ENCODE results near the gene NRARP. TPM values are rescaled to one million over a fixed set of nuclear protein-coding genes. Genes with fewer than 3 reads are reported as not detected.
A peak's percentile ranks its signal among the peaks of the same experiment; 100 is the strongest.

Gene NRARP
- total RNA-seq, 2 experiments from 2014 or later, result 3.3 to 4.4 TPM

DNA sequence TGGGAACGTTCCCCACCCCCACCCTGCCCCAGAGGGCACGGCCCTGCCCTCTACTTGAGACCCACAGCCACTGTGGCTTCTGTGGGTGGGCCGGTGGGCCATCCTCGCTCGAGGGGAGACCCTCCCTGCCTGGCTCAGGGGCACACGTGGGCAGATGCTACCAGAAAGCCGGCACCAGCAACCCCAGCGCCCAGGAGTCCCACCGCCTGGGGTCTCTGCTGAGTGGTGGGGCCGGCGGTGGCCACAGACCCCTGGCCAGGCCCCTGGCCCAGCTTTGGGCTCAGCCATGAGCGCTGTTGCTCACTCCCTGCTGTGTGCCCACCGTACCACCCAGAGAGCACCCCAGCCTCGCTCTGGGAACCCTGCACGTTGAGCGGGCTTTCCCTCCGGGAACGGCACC, 16.5 kb upstream of the NRARP start:
- intact Hi-C loops (cut with micrococcal nuclease), result no loop called here
- H3K36me3 Mint-ChIP-seq (ENCODE audit: low read depth), result no peaks in the 10 kb centered on the region
- ChIA-PET POLR2A (interaction anchor here (0.8 kb wide), 1 partner anchor 275 kb away, joined by 3 read pairs; no protein-coding TSS in a partner anchor), CTCF (interaction anchor here (0.9 kb wide), 1 partner anchor 32 kb away, joined by 3 read pairs; no protein-coding TSS in a partner anchor)
- no peaks in the 10 kb centered on the region for H3K9me3 Mint-ChIP-seq
- DNase-seq (no peak), ATAC-seq (no peak)
- H3K27me3 Mint-ChIP-seq, result no peaks in the 10 kb centered on the region
- H3K4me1 Mint-ChIP-seq (ENCODE audit: low read depth), result peaks cover 5% of the 10 kb centered on the region
- H3K27ac Mint-ChIP-seq, result no peak overlapping the region
- TF ChIP-seq, protein P1, sequence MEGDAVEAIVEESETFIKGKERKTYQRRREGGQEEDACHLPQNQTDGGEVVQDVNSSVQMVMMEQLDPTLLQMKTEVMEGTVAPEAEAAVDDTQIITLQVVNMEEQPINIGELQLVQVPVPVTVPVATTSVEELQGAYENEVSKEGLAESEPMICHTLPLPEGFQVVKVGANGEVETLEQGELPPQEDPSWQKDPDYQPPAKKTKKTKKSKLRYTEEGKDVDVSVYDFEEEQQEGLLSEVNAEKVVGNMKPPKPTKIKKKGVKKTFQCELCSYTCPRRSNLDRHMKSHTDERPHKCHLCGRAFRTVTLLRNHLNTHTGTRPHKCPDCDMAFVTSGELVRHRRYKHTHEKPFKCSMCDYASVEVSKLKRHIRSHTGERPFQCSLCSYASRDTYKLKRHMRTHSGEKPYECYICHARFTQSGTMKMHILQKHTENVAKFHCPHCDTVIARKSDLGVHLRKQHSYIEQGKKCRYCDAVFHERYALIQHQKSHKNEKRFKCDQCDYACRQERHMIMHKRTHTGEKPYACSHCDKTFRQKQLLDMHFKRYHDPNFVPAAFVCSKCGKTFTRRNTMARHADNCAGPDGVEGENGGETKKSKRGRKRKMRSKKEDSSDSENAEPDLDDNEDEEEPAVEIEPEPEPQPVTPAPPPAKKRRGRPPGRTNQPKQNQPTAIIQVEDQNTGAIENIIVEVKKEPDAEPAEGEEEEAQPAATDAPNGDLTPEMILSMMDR (IDR thresholded peaks at IDR 0.05), result no peak
- no peak overlapping the region for H3K4me3 Mint-ChIP-seq

- Mint-ChIP-seq H3K9me3 (no peaks in the 10 kb centered on the region), H3K4me3 (no peak overlapping the region), H3K4me1 (ENCODE audit: low read depth) (peaks cover 5% of the 10 kb centered on the region), H3K27ac (no peak overlapping the region), H3K27me3 (no peaks in the 10 kb centered on the region), H3K36me3 (ENCODE audit: low read depth) (no peaks in the 10 kb centered on the region)
- ATAC-seq (no peak), DNase-seq (no peak)
- ChIA-PET POLR2A (interaction anchor here (0.8 to 0.9 kb wide), 2 partner anchors 16 to 276 kb away, joined by 3 read pairs; partner anchors contain the start of gene NRARP), CTCF (interaction anchor here (0.9 to 1.9 kb wide), 2 partner anchors 8 to 31 kb away, joined by 3 to 4 read pairs; no protein-coding TSS in a partner anchor)
- TF ChIP-seq, protein P1 (IDR thresholded peaks at IDR 0.05), result no peak
- intact Hi-C loops (cut with micrococcal nuclease), result no loop called here
These were observed 15.8 kb upstream of the NRARP start for GRCh38 chr9:137317718-137318511.

- H3K4me3 Mint-ChIP-seq, result no peak overlapping the region
- ChIA-PET POLR2A (interaction anchor here (0.6 to 1.1 kb wide), 3 partner anchors 11 to 30 kb away, joined by 3 to 4 read pairs (median 4); partner anchors contain the start of gene NRARP), CTCF (interaction anchor here (1.9 kb wide), 1 partner anchor 9 kb away, joined by 4 read pairs; no protein-coding TSS in a partner anchor)
- DNase-seq (no peak), ATAC-seq (no peak)
- TF ChIP-seq, protein P1 (IDR thresholded peaks at IDR 0.05), result no peak
- intact Hi-C loops (cut with micrococcal nuclease), result no loop called here
- H3K27ac Mint-ChIP-seq, result no peak overlapping the region
- H3K36me3 Mint-ChIP-seq (ENCODE audit: low read depth), result no peaks in the 10 kb centered on the region
- H3K9me3 Mint-ChIP-seq, result no peaks in the 10 kb centered on the region
- no peaks in the 10 kb centered on the region for H3K27me3 Mint-ChIP-seq
- H3K4me1 Mint-ChIP-seq (ENCODE audit: low read depth), result peaks cover 5% of the 10 kb centered on the region
These were observed 15.1 kb upstream of the NRARP start for GRCh38 chr9:137317021-137317717.

GRCh38 chr9:137316012-137316981, 14.2 kb upstream of the NRARP start:
- intact Hi-C loops (cut with micrococcal nuclease), result no loop called here
- H3K36me3 Mint-ChIP-seq (ENCODE audit: low read depth), result no peaks in the 10 kb centered on the region
- H3K27ac Mint-ChIP-seq, result no peak overlapping the region
- peak; percentile 73 for ATAC-seq
- H3K27me3 Mint-ChIP-seq, result no peaks in the 10 kb centered on the region
- POLR2A ChIA-PET, result interaction anchor here (0.6 to 1.1 kb wide), 4 partner anchors 10 to 29 kb away, joined by 3 to 4 read pairs (median 4); partner anchors contain the start of gene NRARP
- H3K9me3 Mint-ChIP-seq, result no peaks in the 10 kb centered on the region
- H3K4me3 Mint-ChIP-seq, result no peak overlapping the region
- peak; percentile 62 for DNase-seq
- peaks cover 5% of the 10 kb centered on the region for H3K4me1 Mint-ChIP-seq (ENCODE audit: low read depth)
- CTCF ChIA-PET, result interaction anchor here (0.7 to 1.9 kb wide), 2 partner anchors 10 to 14 kb away, joined by 3 to 4 read pairs; partner anchors contain the start of gene NRARP
- TF ChIP-seq, protein P1 (IDR thresholded peaks at IDR 0.05), result no peak

Measured in activated CD8-positive, alpha-beta T cell treated with anti-CD3 and anti-CD28 coated beads for 36 hours (primary cell).